Measurements from ENCODE around the gene HDAC10.

HDAC10 gene

GRCh38 chr22:50197856-50198623 lies 53.0 kb downstream of the HDAC10 start:
- no peak for DNase-seq (ENCODE audit: extremely low read depth, low read depth)
- no peak for TF ChIP-seq CTCF (IDR thresholded peaks at IDR 0.05; ENCODE audit: low read depth, low read length)

GRCh38 chr22:50197000-50197800 lies 53.9 kb downstream of the HDAC10 start:
- no peak for TF ChIP-seq CTCF (IDR thresholded peaks at IDR 0.05; ENCODE audit: low read depth, low read length)
- no peak for DNase-seq (ENCODE audit: extremely low read depth, low read depth)

GRCh38 chr22:50196256-50196655 lies 54.8 kb downstream of the HDAC10 start:
- no peak for TF ChIP-seq CTCF (IDR thresholded peaks at IDR 0.05; ENCODE audit: low read depth, low read length)

More at GRCh38 chr22:50196256-50196655, 54.8 kb downstream of the HDAC10 start:
- no peak for DNase-seq (ENCODE audit: extremely low read depth, low read depth)

All from AG09319 (cell line).